RPMI8226 (cell line): Measurements from ENCODE around the gene MYBPC2.

Source experiments
- DNase-seq: peaks from one replicate; pipeline ENCODE4 v3.0.0-alpha.2; 2015

Gene MYBPC2

DNA sequence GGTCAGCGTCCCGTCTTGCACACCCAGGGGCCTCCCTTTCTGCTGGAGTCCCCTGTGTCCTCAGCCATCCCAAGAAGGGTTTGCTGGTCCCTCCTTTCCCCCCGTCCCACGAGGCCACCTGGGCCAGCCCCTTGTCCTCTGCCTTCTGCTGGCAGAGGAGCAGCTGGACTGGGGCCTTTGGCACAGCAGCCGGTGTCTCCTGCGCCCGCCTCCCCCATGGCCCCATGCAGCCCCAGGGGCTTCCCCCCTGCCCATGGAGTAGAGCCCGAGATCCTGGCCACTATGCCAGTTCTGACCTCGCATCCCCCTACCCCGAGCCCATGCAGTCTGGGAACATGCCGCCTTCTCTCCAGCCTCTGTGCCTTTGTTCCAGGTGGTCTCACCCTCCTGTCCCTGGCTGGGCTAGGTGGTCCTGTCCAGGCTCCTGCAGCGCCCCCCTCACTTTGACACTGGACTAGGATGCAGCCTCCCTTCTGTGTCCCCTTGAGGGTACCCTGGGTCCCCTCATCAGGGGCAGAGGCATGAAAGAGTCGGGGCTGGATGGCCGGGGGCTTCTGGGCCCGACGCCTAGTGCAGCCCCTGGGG lies 49.7 kb downstream of the MYBPC2 start:
- DNase-seq: no peak

- no peak for DNase-seq
Measured at GRCh38 chr19:50482916-50483315, 50.2 kb downstream of the MYBPC2 start.

GRCh38 chr19:50485284-50485955 lies 52.7 kb downstream of the MYBPC2 start:
- no peak for DNase-seq

DNA sequence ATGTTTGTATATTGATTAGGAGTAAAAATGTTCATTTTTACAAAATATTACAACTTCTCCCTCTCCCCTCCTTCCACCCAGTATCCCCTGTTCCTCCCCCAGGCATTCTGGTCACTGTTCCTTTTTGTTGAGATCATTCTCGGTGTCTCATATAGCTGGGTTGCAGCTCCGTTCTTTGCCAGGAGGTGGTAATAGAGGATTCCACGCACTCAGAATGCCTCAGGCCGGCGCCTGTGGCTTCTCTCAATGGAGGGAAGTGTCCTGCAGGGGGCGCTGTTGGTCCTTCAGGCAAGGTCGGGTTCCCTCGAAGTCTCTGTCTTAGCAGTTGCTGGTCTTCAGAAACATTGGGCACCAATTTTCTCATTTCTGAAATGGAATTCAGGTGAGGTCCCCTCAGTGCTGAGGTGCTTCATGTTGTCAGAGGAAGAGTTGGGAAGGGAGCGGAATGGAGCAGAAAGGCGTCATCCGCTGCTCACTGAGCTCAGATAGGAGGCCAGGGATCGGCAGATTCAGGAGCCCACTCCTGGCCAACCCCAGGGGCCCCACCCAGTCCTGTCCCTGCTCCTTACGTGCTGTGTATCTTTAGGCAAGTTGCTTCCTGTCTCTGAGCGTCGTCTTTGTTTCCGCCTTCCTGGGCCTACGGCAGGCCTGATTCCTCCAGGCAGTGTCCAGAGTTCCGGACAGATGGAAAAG lies 54.3 kb downstream of the MYBPC2 start:
- peak; percentile 54 for DNase-seq

DNA sequence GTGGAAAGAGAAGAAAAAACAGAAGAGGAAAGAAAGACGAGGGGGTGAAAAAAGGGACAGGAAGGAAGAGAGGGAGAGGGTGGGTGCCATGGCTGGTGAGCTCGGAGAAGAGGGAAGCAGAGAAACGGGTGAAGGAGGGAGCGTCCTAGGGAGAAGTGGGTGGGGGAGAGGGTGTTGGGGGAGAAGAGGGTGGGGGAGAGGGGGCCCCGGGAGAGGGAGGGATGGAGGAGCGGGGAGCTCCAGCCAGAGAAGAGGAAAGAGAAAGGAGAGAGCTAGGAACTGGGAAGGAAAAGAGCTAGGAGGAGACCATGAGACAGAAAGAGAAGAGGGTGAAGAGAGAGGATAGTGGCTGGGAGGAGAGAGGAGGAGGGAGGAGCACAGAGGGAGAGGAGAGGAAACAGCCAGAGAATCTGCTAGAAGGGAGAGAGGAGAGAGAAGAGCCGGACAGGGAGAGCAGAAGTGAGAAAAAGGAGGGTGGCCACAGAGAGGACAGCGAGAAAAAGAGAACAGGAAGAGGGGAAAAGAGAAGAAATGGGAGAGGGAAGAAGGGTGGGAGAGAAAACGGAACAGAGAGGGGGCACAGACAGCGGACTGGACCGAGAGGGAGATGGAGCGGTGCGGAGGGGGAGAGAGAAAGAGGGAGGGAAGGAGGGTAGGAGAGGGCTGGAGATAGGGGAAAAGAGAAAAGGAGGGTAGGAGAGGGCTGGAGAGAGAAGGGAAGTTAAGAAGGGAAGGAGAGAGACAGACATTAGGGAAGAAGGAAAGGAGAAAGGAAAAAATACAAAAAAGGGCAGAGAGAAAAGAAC lies 55.9 kb downstream of the MYBPC2 start:
- no peak for DNase-seq

DNA sequence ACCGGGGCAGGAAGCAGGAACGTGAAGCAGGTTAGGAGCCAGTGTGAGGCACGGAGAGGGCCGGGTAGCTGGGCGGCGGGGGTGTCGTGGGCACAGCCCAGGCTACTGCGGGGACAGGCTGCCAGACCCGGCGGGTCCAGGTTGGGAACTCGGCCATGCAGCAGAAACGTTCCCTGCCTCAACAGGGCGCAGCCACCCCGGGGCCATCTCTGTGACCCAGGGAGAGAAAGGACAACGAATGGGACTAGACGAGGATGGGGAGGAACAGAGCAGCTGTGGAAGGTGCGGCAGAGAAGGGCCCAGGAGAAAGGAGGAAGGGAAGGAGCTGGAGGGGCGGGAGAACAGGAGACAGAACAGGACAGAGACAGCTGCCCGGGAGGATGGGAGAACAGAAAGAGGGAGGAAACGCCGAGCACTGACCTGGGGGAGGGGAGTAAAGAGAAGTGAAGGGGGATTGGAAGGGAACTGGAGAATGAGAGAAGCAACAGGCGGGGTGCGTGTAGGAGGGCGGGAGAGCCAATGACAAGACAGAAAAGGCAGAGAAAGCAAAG lies 56.8 kb downstream of the MYBPC2 start:
- no peak for DNase-seq

GRCh38 chr19:50490411-50490811 lies 57.7 kb downstream of the MYBPC2 start:
- no peak for DNase-seq

GRCh38 chr19:50490991-50491472 lies 58.3 kb downstream of the MYBPC2 start:
- DNase-seq: no peak

DNA sequence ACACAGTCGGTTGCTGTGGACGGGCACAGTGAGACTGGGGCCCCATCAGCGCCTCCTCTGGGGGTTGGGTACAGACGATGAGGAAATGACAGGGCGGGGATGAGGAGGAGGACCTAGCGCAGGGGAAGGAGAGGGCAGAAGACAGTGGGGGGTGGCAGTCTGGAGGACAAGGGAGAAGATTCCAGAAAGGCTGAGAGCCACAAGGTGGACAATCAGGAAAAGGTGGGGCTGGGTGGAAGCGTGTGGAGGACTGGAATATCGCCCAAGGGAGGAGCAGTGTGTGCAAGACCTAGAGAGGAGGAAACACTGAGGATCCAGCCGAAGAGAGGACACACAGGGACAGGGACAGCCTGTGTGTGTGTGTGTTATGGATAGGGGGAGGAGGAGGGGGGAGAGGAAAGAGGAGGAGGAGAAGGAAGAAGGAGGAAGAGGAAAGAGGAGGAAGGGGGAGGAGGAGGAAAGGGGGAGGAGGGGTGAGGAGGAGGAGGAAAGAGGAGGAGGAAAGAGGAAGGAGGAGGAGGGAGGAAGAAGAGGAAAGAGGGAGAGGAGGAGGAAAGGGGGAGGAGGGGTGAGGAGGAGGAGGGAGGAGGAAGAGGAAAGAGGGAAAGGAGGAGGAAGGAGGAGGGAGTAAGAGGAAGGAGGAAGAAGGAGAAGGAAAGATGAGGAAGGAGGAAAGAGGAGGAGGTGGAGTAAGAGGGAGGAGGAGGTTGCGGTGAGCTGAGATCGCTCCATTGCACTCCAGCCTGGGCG lies 59.8 kb downstream of the MYBPC2 start:
- no peak for DNase-seq

GRCh38 chr19:50493171-50493570 lies 60.5 kb downstream of the MYBPC2 start:
- DNase-seq: no peak

DNA sequence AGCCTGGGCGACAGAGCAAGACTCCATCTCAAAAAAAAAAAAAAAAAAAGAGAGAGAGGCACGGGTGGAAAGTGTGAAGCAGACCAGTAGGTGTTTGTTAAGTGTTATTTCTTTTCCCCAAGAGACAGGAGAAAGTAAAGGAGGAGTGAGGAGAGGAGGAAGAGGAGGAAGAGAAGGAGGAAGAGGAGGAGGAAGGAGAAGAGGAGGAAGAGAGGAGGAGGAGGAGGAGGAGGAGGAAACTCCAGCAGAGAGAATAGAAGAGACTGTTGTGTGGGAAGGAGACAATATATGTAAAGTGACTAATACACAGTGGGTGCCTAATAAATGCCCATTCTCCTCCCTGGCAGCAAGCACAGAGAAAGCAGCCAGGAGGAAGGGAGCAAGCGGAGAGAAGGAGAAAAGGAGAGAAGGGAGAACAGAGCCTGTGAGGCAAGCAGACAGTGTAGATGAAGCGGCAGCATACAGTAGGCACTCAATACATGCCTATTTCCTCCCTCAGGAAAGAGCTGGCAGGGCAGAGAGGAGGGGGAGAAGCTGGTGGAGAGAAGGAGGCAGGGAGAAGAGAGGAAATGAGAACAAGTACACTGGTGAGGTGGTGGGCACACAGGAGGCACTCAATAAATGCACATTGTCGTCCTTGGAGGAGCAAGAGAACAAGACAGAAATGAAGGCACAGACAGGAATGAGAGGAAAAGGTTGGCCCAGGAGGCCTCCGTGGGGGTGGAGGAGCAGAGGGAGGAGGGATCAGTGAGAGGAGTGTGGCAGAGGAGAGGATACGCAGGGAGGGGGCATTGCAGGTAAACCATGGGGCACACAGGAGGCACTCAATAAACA lies 61.7 kb downstream of the MYBPC2 start:
- DNase-seq: no peak

DNA sequence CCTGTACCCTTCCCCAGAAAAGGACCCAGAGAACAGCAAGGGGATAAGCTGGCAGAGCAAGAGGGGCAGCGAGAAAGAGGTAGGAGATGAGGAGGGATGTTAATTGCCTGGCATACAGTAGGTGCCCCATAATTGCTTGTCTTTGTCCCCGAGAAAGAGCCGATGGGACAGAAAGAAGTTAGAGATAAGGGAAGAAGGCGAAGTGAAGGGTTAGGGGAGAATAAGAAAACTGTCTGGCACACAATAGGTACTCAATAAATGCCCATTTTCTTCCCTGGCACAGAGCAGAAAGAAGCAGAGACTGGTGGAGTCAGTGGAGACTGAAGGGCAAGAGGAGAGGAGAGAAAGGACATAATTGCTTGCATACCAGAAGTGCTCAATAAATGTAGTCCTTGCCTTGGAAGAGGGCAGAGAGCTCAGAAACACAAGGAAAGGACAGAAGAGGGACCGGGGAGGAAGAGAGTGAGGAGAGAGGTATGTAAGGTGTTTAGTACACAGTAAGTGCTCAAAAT lies 62.4 kb downstream of the MYBPC2 start:
- DNase-seq: no peak

GRCh38 chr19:50496189-50497021 lies 63.7 kb downstream of the MYBPC2 start:
- DNase-seq: no peak

DNA sequence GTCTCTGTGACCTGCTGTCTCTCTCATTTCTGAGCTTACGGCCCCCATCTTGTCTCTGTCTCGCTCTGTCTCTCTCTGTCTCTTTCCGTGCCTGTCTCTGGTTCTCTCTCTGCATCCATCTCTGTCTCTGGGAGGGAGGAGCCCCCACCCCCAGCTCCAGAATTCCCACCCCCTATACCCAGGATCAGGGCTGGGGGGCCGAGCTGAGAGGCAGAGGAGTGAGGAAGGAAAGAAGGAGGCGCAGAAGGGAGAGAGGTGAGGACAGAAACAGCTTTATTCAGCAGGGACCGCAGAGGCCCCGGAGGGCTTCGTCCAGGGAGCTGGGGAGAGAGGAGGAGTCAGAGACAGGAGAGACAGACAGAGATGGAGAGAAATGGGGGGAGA lies 64.3 kb downstream of the MYBPC2 start:
- DNase-seq: no peak

DNA sequence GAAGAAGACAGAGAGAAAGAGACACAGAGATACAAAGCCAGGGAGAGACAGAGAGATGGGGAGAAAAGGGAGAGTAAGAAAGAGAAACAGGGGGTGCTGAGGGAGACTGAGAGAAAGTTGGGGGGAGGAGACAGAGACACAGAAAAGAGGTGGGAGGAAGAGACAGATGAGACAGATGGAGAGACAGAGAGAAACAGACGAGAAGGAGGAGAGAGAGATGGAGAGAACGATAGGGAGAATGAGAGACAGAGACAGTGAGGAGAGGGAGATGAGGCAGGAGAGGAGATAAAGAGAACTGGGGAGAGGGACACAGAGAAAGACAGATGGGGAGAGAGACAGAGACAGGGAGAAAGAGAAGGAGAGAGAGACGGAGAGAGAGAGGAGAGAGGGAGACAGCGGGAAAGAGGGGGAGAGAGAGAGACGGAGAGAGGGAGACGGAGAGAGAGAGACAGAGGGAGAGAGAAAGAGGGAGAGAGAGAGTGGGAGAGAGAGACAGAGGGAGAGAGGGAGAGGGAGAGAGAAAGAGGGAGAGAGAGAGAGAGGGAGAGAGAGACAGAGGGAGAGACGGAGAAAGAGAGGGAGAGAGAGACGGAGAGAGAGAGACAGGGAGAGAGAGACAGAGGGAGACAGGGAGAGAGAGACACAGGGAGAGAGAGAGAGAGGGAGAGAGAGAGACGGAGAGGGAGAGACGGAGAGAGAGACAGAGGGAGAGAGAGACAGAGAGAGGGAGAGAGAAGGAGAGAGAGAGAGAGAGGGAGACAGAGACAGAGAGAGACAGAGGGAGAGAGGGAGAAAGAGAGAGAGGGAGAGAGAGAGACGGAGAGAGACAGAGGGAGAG lies 65.7 kb downstream of the MYBPC2 start:
- DNase-seq: no peak

DNA sequence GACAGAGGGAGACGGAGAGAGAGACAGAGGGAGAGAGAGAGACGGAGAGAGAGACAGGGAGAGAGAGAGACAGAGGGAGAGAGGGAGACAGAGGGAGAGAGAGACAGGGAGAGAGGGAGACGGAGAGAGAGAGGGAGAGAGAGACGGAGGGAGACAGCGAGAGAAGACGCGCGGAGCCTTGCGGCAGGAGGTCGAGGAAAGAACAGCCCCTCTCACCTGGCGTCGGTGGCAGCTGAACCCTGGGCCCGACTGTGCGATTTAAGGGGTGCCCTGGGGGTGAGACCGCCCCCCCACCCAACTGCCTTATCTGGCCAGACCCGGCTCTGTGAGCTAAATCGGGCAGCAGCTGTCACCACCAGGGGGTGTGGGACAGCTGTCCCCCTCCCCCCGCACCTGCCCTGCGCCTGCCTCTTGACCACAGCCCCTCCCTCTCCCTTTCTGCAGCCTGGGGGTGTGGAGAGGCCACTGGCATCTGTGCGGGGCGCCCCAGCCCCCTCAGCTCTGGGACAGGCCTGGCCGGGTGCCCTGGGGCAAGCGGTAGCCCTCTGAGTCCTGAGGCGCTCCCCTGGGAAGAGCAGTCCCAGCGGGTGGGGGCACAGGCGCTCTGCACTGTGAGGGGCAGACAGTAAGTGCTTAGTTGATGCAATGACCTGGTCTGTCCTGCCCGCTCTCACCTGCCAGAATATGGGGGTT lies 67.5 kb downstream of the MYBPC2 start:
- DNase-seq: peak; percentile 66

GRCh38 chr19:50500753-50501151 lies 68.1 kb downstream of the MYBPC2 start:
- no peak for DNase-seq

DNA sequence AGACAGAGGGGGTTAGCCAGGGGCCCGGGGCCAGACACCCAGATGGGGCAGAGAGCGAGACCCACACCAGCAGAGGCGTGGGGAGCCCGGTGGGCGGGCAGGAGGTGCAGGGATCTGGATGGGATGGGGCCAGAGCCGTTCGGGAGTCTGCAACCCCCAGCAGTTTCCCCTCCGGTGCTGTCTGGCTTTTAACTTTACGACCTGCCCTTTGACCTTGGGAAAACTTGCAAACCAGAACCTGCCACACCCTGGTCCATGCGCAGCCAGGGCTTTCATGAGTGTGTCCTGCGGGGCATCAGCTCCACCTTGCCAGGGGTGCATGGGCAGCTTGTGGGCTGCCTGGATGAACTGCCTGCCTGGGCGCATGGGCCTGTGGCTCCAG lies 68.5 kb downstream of the MYBPC2 start:
- no peak for DNase-seq
